Measurements from ENCODE around the gene GPR137B. TPM values are rescaled to one million over a fixed set of nuclear protein-coding genes. Genes with fewer than 3 reads are reported as not detected.

GPR137B gene
- total RNA-seq, 1 donor from 2014 or later: 14.8 TPM

DNA sequence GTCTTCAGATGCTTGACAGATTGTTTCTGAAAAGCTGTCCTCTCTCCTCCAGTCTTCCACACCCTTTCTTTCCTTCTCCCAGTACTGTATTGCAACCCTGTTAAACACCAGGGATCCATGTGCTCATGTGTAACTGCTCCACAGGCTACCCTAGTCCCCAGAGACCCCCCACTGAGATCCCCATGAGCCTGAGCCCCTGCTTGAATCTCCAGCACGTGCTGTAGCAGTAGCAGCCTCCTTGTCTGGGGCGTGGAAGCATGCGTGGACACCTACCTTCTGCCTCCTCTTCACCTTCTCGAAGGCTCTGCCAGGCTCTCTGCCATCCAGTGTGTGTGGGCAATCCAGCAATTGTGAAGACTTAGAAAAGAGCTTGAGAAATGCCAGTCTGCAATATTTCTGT is 25.2 kb downstream of the GPR137B start:
- TF ChIP-seq CTCF (conservative IDR thresholded peaks at IDR 0.05; ENCODE audit: low read depth, low read length): no peak
- no peak overlapping the region for H3K4me3 ChIP-seq (ENCODE audit: low read depth, low read length)
- no peak for DNase-seq (ENCODE audit: low read depth)

DNA sequence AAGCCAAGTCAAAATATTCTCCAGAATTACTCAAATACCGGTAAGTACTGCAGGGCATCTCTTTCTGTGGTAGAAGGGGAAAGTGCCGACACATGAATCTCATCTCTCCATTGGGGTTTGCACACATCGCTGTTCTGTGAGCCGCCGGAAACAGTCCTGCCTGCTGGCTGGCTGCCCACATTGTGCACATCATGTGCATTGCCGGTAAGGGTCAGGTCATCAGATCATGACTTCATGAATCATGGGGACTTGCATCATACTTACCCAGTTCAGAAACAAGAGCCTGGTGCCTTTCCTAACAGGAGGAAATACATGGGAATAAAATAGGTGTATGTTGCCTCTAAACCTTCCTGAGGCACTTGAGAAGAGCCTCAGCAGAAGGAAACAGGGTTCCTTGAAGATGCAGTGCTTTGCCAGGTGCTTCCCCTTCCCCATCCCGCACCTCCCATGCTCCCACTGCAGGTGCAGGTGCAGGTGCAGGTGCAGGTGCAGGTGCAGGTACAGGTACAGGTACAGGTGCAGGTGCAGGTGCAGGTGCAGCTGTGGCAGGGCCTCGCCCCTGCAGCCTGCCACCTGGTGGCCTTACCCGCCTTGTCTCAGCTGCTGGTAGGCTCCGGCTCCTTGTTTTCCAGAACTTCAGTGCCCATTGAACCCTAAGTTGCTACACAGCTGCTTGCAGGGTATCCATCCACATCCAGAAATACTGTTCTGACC is 26.5 kb downstream of the GPR137B start:
- H3K4me3 ChIP-seq (ENCODE audit: low read depth, low read length): no peak overlapping the region
- TF ChIP-seq CTCF (conservative IDR thresholded peaks at IDR 0.05; ENCODE audit: low read depth, low read length): peak; percentile 29
- DNase-seq (ENCODE audit: low read depth): peak; percentile 93

GRCh38 chr1:236172041-236172579 is 29.8 kb downstream of the GPR137B start:
- TF ChIP-seq CTCF (conservative IDR thresholded peaks at IDR 0.05; ENCODE audit: low read depth, low read length): no peak
- no peak overlapping the region for H3K4me3 ChIP-seq (ENCODE audit: low read depth, low read length)
- DNase-seq (ENCODE audit: low read depth): no peak

- DNase-seq (ENCODE audit: low read depth): no peak
- TF ChIP-seq CTCF (conservative IDR thresholded peaks at IDR 0.05; ENCODE audit: low read depth, low read length): no peak
- H3K4me3 ChIP-seq (ENCODE audit: low read depth, low read length): no peak overlapping the region
Observed at GRCh38 chr1:236173174-236173767, 30.9 kb downstream of the GPR137B start.

- DNase-seq (ENCODE audit: low read depth): peak; percentile 63
- H3K4me3 ChIP-seq (ENCODE audit: low read depth, low read length): peak overlapping the region; percentile 12
- no peak for TF ChIP-seq CTCF (conservative IDR thresholded peaks at IDR 0.05; ENCODE audit: low read depth, low read length)
Observed at GRCh38 chr1:236175642-236176336, 33.5 kb downstream of the GPR137B start.

DNA sequence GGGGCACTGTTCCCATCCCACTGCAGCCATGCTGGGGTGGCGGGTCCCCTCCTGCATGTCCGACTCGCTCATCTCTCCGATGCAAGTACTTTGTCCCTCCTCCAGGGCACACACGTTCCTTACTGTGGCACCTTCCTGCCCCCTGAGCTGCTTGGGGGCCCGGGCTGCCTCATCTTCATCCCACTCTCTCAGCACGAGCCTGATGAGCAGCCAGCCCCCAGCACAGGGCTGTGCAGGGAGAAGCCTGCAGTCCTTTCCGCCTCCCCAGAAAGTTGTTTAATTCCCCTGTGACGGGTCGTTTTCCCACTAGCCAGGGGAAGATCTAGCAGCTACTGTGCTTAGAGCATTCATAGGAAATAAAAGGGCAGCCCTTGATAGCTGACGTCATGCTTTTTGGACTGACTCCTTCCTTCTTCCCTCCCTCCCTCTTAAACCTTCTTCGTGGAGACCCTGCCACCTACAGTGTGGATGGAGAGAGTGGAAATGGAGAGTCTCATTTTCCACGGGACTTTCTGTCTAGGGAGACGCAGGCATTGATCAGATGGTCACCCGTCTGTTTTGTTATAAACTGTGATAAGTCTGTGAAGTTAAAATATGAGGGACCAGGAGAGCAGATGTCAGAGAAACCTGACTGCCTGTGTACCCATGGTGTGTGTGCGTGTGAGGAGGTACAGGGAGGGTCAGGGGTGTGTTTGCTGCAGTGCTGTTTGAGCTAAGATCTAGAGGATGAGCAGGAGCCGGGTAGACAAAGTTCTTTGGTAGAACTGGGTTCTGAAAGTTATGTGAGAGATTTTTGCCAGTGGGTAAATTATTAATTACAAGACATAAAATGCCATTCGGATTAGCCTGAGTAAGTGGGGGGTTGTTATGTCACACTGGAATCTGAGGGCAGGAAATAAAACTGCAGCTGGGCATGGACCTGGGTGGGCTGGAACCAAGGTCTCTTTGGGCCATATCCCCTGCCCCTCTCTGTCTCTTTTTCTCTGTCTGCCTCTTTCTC is 34.3 kb downstream of the GPR137B start:
- H3K4me3 ChIP-seq (ENCODE audit: low read depth, low read length): peak overlapping the region; percentile 12
- peak; percentile 63 for DNase-seq (ENCODE audit: low read depth)
- peak; percentile 32 for TF ChIP-seq CTCF (conservative IDR thresholded peaks at IDR 0.05; ENCODE audit: low read depth, low read length)
